SK-N-SH (cell line): ENCODE data around the gene NLRP11. TPM values are rescaled to one million over a fixed set of nuclear protein-coding genes. Genes with fewer than 3 reads are reported as not detected.

Experiments used
- CTCF ChIA-PET: fragments of 300-600, 350-600 bp; formaldehyde crosslinking; extraction: SDS; loops from one replicate; lab custom pipeline; 2021; lab: Yijun Ruan, JAX
- POLR2A ChIA-PET: fragments of 350-600 bp; sonication (Branson Sonifier 250); formaldehyde crosslinking; extraction: SDS; loops from one replicate; lab custom pipeline; 2020; ENCODE audit warnings: antibody characterized with exemption, inconsistent platforms; lab: Yijun Ruan, JAX
- DNase-seq: peaks from one replicate; pipeline ENCODE4 v3.0.0; 2012
- H2AFZ ChIP-seq: fragments of 200-600 bp; sonication (generic); 2 replicates; pipeline ENCODE4 v1.8.1; 2016; ENCODE audit warnings: antibody characterized with exemption, mild to moderate bottlenecking, low read depth
- H3F3A ChIP-seq: fragments of 200-600 bp; sonication (generic); replicated peaks from 2 replicates; pipeline ENCODE3; 2016; ENCODE audit warnings: antibody characterized with exemption, mild to moderate bottlenecking; ENCODE audit not compliant: insufficient read depth
- H3K27ac ChIP-seq, 2 experiments: fragments of 200-500 bp in 1 of 2; fragments of 200-600 bp in 1 of 2; sonication (Bioruptor generic) in 1 of 2; sonication (generic), shearing (Covaris generic) in 1 of 2; 2 replicates each; pipeline versions ENCODE4 v1.5.1 to v1.6.1; 2014 to 2016; ENCODE audit warnings: low read depth in 2 of 2, inconsistent platforms in 1 of 2, low read length in 1 of 2, mild to moderate bottlenecking in 1 of 2, mixed read lengths in 1 of 2
- H3K27me3 ChIP-seq: fragments of 200-600 bp; sonication (generic), shearing (Covaris generic); 2 replicates; pipeline ENCODE4 v1.6.1; 2016; ENCODE audit warnings: mixed run types; ENCODE audit not compliant: insufficient read depth
- H3K36me3 ChIP-seq, 2 experiments: fragments of 200-500 bp in 1 of 2; fragments of 200-600 bp in 1 of 2; sonication (Bioruptor generic) in 1 of 2; sonication (generic) in 1 of 2; replicated peaks in 1 of 2; 2 replicates each; pipeline versions ENCODE3 to v1.5.1; 2014 to 2016; ENCODE audit warnings: low read length in 1 of 2, mild to moderate bottlenecking in 1 of 2; ENCODE audit not compliant: insufficient read depth in 2 of 2, control insufficient read depth in 1 of 2
- H3K4me1 ChIP-seq, 2 experiments: fragments of 200-500 bp in 1 of 2; fragments of 200-600 bp in 1 of 2; sonication (Bioruptor generic) in 1 of 2; sonication (generic), shearing (Covaris generic) in 1 of 2; 2 replicates each; pipeline versions ENCODE4 v1.5.1 to v1.6.1; 2014 to 2016; ENCODE audit warnings: low read depth in 1 of 2, low read length in 1 of 2, mixed run types in 1 of 2; ENCODE audit not compliant: insufficient read depth in 2 of 2, control insufficient read depth in 1 of 2
- H3K4me2 ChIP-seq: fragments of 200-600 bp; sonication (generic), shearing (Covaris generic); 2 replicates; pipeline ENCODE4 v1.6.1; 2017; ENCODE audit warnings: mixed run types
- H3K4me3 ChIP-seq, 2 experiments: fragments of 200-500 bp in 1 of 2; fragments of 200-600 bp in 1 of 2; sonication (Bioruptor generic) in 1 of 2; sonication (generic), shearing (Covaris generic) in 1 of 2; 2 replicates each; pipeline versions ENCODE4 v1.5.1 to v1.8.1; 2014 to 2016; ENCODE audit warnings: low read depth in 2 of 2, inconsistent platforms in 1 of 2, low read length in 1 of 2, mild to moderate bottlenecking in 1 of 2, mixed read lengths in 1 of 2, moderate library complexity in 1 of 2
- H3K79me2 ChIP-seq: fragments of 200-600 bp; sonication (generic); 2 replicates; pipeline ENCODE4 v1.8.1; 2017; ENCODE audit warnings: mild to moderate bottlenecking; ENCODE audit not compliant: insufficient read depth
- H3K9ac ChIP-seq: fragments of 200-600 bp; sonication (generic); 2 replicates; pipeline ENCODE4 v1.6.1; 2017; ENCODE audit warnings: mixed run types
- H3K9me2 ChIP-seq: fragments of 200-600 bp; sonication (generic); 2 replicates; pipeline ENCODE4 v1.6.1; 2017; ENCODE audit warnings: mixed run types
- H3K9me3 ChIP-seq: fragments of 200-600 bp; sonication (generic); 2 replicates; pipeline ENCODE4 v1.6.1; 2017; ENCODE audit warnings: mixed run types, mild to moderate bottlenecking, moderate library complexity
- H4K20me1 ChIP-seq: fragments of 200-600 bp; sonication (generic); 2 replicates; pipeline ENCODE4 v1.6.1; 2017; ENCODE audit warnings: mild to moderate bottlenecking, mixed run types; ENCODE audit not compliant: insufficient read depth
- ELF1 ChIP-seq: IDR thresholded peaks from 2 replicates; pipeline ENCODE4 v1.4.0; 2012
- EP300 ChIP-seq, 2 experiments: IDR thresholded peaks; 2 replicates each; pipeline versions ENCODE4 v1.4.0 to v1.6.1; 2012; ENCODE audit warnings: borderline replicate concordance in 1 of 2, low read depth in 1 of 2, low read length in 1 of 2
- FOXJ3 ChIP-seq: sonication (generic); formaldehyde crosslinking; IDR thresholded peaks from 2 replicates; pipeline ENCODE4 v1.5.1; 2020; ENCODE audit warnings: mild to moderate bottlenecking, missing genetic modification reagents
- FOXM1 ChIP-seq: IDR thresholded peaks from 2 replicates; pipeline ENCODE4 v1.4.0; 2012; ENCODE audit warnings: low read depth, mild to moderate bottlenecking
- GABPA ChIP-seq: IDR thresholded peaks from 2 replicates; pipeline ENCODE4 v1.4.0; 2012; ENCODE audit warnings: low read depth, mild to moderate bottlenecking
- JUND ChIP-seq: IDR thresholded peaks from 2 replicates; pipeline ENCODE4 v1.4.0; 2012
- NRF1 ChIP-seq: IDR thresholded peaks from 2 replicates; pipeline ENCODE4 v1.6.1; 2012; ENCODE audit warnings: low read depth, mild to moderate bottlenecking, low read length
- POLR2AphosphoS5 ChIP-seq: IDR thresholded peaks from 2 replicates; pipeline ENCODE4 v1.6.1; 2012; ENCODE audit warnings: low read depth, low read length
- RAD21 ChIP-seq: IDR thresholded peaks from 2 replicates; pipeline ENCODE4 v1.6.1; 2012; ENCODE audit warnings: mild to moderate bottlenecking, low read length
- RCOR1 ChIP-seq: fragments of 150-350 bp; IDR thresholded peaks from 2 replicates; pipeline ENCODE4 v1.6.1; 2017; ENCODE audit warnings: antibody characterized with exemption, low read length
- RXRA ChIP-seq: IDR thresholded peaks from 2 replicates; pipeline ENCODE4 v1.4.0; 2012; ENCODE audit warnings: low read depth, mild to moderate bottlenecking, borderline replicate concordance
- SMC3 ChIP-seq: IDR thresholded peaks from 2 replicates; pipeline ENCODE4 v1.6.1; 2012; ENCODE audit warnings: low read depth, low read length, improper control_type of control experiment
- TAF1 ChIP-seq: IDR thresholded peaks from 2 replicates; pipeline ENCODE4 v1.6.1; 2012; ENCODE audit warnings: low read depth, mild to moderate bottlenecking, low read length, moderate library complexity, borderline replicate concordance
- WGBS: methylation state at CpG from one replicate; pipeline ENCODE4 v1.1.6; 2017; ENCODE audit warnings: low lambda C conversion rate; 5-methylcytosine and 5-hydroxymethylcytosine counted together
- polyA plus RNA-seq, 3 experiments: library from polyadenylated mRNA; depleted of rRNA; stranded (reverse); fragments of >200 nt; gene quantifications; 2 replicates each; pipeline ENCODE4 v1.2.3, GENCODE V29; 2012
- TF ChIP-seq, protein P1 (sequence below): IDR thresholded peaks from 2 replicates; pipeline ENCODE4 v1.4.0; 2012; ENCODE audit warnings: low read depth, borderline replicate concordance
- TF ChIP-seq, protein P2 (sequence below): fragments of 150-350 bp; IDR thresholded peaks from 2 replicates; pipeline ENCODE4 v1.6.1; 2017; ENCODE audit warnings: antibody characterized with exemption, low read length, low read depth, borderline replicate concordance
- TF ChIP-seq, protein P3 (sequence below): IDR thresholded peaks from 2 replicates; pipeline ENCODE4 v1.4.0; 2012; ENCODE audit warnings: low read depth, borderline replicate concordance
- TF ChIP-seq, protein P4 (sequence below): IDR thresholded peaks from 2 replicates; pipeline ENCODE4 v1.6.1; 2012; ENCODE audit warnings: mild to moderate bottlenecking, low read depth, low read length, moderate library complexity
- TF ChIP-seq, protein P5 (sequence below): fragments of 150-350 bp; IDR thresholded peaks from 2 replicates; pipeline ENCODE4 v1.6.1; 2016; ENCODE audit warnings: mild to moderate bottlenecking, low read depth, low read length

Gene NLRP11
- polyA plus RNA-seq, 1 of the 3 experiments (the other 2 are of a cell fraction): 0.02 TPM

DNA sequence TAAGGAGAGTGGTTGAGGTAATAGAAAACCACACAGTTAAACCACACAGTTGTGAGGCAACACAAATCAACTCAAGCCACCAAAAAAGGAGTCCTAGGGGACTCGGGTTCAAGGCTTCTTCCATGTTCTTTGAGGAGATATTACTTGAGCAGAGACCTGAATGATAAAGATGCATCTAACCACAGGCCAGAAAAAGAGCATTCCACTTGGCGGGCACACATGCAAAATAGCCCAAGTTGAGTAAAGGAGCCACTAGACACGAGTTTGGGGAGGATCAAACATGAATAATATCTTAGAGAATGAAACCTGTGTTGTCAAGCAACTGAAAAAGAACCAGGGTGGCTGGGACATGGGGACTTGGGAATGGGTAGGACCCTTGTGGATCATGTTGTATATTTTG lies 34.7 kb upstream of the NLRP11 start:
- 1% methylated on average over 3 of the region's 3 CpGs for WGBS
- CTCF ChIA-PET: no interaction called here
- H3K4me2 ChIP-seq: no peak overlapping the region

More for the DNA sequence above, 34.7 kb upstream of the NLRP11 start:
- H3K4me1 ChIP-seq: no peaks in the 10 kb centered on the region
- no peak overlapping the region for H3K4me3 ChIP-seq
- no peak overlapping the region for H2AFZ ChIP-seq
- no peaks in the 10 kb centered on the region for H3K9me2 ChIP-seq
- H3K36me3 ChIP-seq: no peaks in the 10 kb centered on the region
- no peaks in the 10 kb centered on the region for H3F3A ChIP-seq
- peaks cover 14% of the 10 kb centered on the region; the same call in 1 of the 2 replicates for H3K27me3 ChIP-seq
- H3K9me3 ChIP-seq: no peaks in the 10 kb centered on the region
- POLR2A ChIA-PET: no interaction called here
- H3K9ac ChIP-seq: no peak overlapping the region
- H3K79me2 ChIP-seq: no peaks in the 10 kb centered on the region
- H4K20me1 ChIP-seq: no peaks in the 10 kb centered on the region
- H3K27ac ChIP-seq: no peak overlapping the region
- TF ChIP-seq FOXJ3 (CRISPR knock-in tag) (no peak), POLR2AphosphoS5 (no peak), NRF1 (no peak), JUND (no peak), RAD21 (no peak), GABPA (no peak), SMC3 (no peak), RXRA (no peak), ELF1 (no peak), EP300 (IDR thresholded peaks at IDR 0.05; ENCODE audit: borderline replicate concordance in 1 of 2, low read depth in 1 of 2, low read length in 1 of 2) (no peak), RCOR1 (no peak), TAF1 (no peak), FOXM1 (no peak)
- TF ChIP-seq, protein P1, sequence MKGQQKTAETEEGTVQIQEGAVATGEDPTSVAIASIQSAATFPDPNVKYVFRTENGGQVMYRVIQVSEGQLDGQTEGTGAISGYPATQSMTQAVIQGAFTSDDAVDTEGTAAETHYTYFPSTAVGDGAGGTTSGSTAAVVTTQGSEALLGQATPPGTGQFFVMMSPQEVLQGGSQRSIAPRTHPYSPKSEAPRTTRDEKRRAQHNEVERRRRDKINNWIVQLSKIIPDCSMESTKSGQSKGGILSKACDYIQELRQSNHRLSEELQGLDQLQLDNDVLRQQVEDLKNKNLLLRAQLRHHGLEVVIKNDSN: no peak
- TF ChIP-seq, protein P2, sequence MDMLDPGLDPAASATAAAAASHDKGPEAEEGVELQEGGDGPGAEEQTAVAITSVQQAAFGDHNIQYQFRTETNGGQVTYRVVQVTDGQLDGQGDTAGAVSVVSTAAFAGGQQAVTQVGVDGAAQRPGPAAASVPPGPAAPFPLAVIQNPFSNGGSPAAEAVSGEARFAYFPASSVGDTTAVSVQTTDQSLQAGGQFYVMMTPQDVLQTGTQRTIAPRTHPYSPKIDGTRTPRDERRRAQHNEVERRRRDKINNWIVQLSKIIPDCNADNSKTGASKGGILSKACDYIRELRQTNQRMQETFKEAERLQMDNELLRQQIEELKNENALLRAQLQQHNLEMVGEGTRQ: no peak
- TF ChIP-seq, protein P3, sequence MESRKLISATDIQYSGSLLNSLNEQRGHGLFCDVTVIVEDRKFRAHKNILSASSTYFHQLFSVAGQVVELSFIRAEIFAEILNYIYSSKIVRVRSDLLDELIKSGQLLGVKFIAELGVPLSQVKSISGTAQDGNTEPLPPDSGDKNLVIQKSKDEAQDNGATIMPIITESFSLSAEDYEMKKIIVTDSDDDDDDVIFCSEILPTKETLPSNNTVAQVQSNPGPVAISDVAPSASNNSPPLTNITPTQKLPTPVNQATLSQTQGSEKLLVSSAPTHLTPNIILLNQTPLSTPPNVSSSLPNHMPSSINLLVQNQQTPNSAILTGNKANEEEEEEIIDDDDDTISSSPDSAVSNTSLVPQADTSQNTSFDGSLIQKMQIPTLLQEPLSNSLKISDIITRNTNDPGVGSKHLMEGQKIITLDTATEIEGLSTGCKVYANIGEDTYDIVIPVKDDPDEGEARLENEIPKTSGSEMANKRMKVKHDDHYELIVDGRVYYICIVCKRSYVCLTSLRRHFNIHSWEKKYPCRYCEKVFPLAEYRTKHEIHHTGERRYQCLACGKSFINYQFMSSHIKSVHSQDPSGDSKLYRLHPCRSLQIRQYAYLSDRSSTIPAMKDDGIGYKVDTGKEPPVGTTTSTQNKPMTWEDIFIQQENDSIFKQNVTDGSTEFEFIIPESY: no peak
- TF ChIP-seq, protein P4, sequence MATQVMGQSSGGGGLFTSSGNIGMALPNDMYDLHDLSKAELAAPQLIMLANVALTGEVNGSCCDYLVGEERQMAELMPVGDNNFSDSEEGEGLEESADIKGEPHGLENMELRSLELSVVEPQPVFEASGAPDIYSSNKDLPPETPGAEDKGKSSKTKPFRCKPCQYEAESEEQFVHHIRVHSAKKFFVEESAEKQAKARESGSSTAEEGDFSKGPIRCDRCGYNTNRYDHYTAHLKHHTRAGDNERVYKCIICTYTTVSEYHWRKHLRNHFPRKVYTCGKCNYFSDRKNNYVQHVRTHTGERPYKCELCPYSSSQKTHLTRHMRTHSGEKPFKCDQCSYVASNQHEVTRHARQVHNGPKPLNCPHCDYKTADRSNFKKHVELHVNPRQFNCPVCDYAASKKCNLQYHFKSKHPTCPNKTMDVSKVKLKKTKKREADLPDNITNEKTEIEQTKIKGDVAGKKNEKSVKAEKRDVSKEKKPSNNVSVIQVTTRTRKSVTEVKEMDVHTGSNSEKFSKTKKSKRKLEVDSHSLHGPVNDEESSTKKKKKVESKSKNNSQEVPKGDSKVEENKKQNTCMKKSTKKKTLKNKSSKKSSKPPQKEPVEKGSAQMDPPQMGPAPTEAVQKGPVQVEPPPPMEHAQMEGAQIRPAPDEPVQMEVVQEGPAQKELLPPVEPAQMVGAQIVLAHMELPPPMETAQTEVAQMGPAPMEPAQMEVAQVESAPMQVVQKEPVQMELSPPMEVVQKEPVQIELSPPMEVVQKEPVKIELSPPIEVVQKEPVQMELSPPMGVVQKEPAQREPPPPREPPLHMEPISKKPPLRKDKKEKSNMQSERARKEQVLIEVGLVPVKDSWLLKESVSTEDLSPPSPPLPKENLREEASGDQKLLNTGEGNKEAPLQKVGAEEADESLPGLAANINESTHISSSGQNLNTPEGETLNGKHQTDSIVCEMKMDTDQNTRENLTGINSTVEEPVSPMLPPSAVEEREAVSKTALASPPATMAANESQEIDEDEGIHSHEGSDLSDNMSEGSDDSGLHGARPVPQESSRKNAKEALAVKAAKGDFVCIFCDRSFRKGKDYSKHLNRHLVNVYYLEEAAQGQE: no peak
- TF ChIP-seq, protein P5, sequence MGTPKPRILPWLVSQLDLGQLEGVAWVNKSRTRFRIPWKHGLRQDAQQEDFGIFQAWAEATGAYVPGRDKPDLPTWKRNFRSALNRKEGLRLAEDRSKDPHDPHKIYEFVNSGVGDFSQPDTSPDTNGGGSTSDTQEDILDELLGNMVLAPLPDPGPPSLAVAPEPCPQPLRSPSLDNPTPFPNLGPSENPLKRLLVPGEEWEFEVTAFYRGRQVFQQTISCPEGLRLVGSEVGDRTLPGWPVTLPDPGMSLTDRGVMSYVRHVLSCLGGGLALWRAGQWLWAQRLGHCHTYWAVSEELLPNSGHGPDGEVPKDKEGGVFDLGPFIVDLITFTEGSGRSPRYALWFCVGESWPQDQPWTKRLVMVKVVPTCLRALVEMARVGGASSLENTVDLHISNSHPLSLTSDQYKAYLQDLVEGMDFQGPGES: no peak
- no peak for DNase-seq
